Measurements from ENCODE around the gene ESF1.

The ESF1 gene

GRCh38 chr20:13775867-13776266 lies 8.9 kb downstream of the ESF1 start (continued):
- no peak for TF ChIP-seq ZBTB10 (tag by site-specific recombination; IDR thresholded peaks at IDR 0.05)

- Histone ChIP-seq H3K27ac (ENCODE audit: extremely low read depth, low read depth, low read length) (no peak overlapping the region), H3K9me3 (ENCODE audit: control insufficient read depth, insufficient read depth, low read depth, low read length) (no peaks in the 10 kb centered on the region), H3K4me1 (ENCODE audit: control insufficient read depth, insufficient read depth, low read length) (no peaks in the 10 kb centered on the region), H3K36me3 (ENCODE audit: control insufficient read depth in 2 of 2, insufficient read depth in 1 of 2, low read length in 2 of 2) (peaks cover 38 to 90% of the 10 kb centered on the region in 2 experiments), H3K4me3 (ENCODE audit: low read depth, low read length) (no peak overlapping the region)
- ChIA-PET CTCF (interaction anchor here (0.6 to 3.2 kb wide), 23 partner anchors 10 to 847 kb away, joined by 3 to 29 read pairs (median 4); partner anchors contain the start of genes ESF1 and NDUFAF5), POLR2A (no interaction called here)
- no peak for TF ChIP-seq PRDM6 (tag by site-specific recombination; IDR thresholded peaks at IDR 0.05)
- TF ChIP-seq FEZF1 (tag by site-specific recombination; IDR thresholded peaks at IDR 0.05) = no peak
- no peak for TF ChIP-seq ZNF398 (tag by site-specific recombination; IDR thresholded peaks at IDR 0.05)
- no peak for TF ChIP-seq ELK4 (IDR thresholded peaks at IDR 0.05; ENCODE audit: borderline replicate concordance, low read depth, low read length)
- no peak for TF ChIP-seq HOXC10 (CRISPR knock-in tag; IDR thresholded peaks at IDR 0.05)
- no peak for TF ChIP-seq SCRT2 (tag by site-specific recombination; IDR thresholded peaks at IDR 0.05)
- TF ChIP-seq CTCF (tag by site-specific recombination; IDR thresholded peaks at IDR 0.05) = no peak
- no peak for TF ChIP-seq IKZF3 (tag by site-specific recombination; IDR thresholded peaks at IDR 0.05)
- no peak for TF ChIP-seq ZNF302 (tag by site-specific recombination; IDR thresholded peaks at IDR 0.05; ENCODE audit: low read depth)
- no peak for TF ChIP-seq ZNF146 (tag by site-specific recombination; IDR thresholded peaks at IDR 0.05)
Measured at GRCh38 chr20:13772529-13772928, 12.2 kb downstream of the ESF1 start.

GRCh38 chr20:13771853-13772453 lies 12.8 kb downstream of the ESF1 start:
- POLR2A ChIA-PET = interaction anchor here (1.0 kb wide), 1 partner anchor 13 kb away, joined by 4 read pairs; the partner anchor contains the start of genes ESF1 and NDUFAF5
- Histone ChIP-seq H3K4me3 (ENCODE audit: low read depth, low read length) (no peak overlapping the region), H3K9me3 (ENCODE audit: control insufficient read depth, insufficient read depth, low read depth, low read length) (no peaks in the 10 kb centered on the region), H3K27ac (ENCODE audit: extremely low read depth, low read depth, low read length) (no peak overlapping the region), H3K4me1 (ENCODE audit: control insufficient read depth, insufficient read depth, low read length) (no peaks in the 10 kb centered on the region), H3K36me3 (ENCODE audit: control insufficient read depth in 2 of 2, insufficient read depth in 1 of 2, low read length in 2 of 2) (peaks cover 44 to 91% of the 10 kb centered on the region in 2 experiments)
- CTCF ChIA-PET = interaction anchor here (0.6 to 3.2 kb wide), 37 partner anchors 9 to 847 kb away, joined by 3 to 29 read pairs (median 4); partner anchors contain the start of genes ESF1 and NDUFAF5
- TF ChIP-seq ZNF654 (tag by site-specific recombination; IDR thresholded peaks at IDR 0.05; ENCODE audit: low read depth) (peak; percentile 32), ZBTB6 (tag by site-specific recombination; IDR thresholded peaks at IDR 0.05) (no peak)
